ENCODE results near the gene FOSL1.

GRCh38 chr11:65851811-65852507 is 48.2 kb downstream of the FOSL1 start:
- TF ChIP-seq, protein P1, sequence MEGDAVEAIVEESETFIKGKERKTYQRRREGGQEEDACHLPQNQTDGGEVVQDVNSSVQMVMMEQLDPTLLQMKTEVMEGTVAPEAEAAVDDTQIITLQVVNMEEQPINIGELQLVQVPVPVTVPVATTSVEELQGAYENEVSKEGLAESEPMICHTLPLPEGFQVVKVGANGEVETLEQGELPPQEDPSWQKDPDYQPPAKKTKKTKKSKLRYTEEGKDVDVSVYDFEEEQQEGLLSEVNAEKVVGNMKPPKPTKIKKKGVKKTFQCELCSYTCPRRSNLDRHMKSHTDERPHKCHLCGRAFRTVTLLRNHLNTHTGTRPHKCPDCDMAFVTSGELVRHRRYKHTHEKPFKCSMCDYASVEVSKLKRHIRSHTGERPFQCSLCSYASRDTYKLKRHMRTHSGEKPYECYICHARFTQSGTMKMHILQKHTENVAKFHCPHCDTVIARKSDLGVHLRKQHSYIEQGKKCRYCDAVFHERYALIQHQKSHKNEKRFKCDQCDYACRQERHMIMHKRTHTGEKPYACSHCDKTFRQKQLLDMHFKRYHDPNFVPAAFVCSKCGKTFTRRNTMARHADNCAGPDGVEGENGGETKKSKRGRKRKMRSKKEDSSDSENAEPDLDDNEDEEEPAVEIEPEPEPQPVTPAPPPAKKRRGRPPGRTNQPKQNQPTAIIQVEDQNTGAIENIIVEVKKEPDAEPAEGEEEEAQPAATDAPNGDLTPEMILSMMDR (conservative IDR thresholded peaks at IDR 0.05 in 1 of 2, IDR thresholded peaks at IDR 0.05 in 1 of 2; ENCODE audit: low read depth in 1 of 2, low read length in 2 of 2): no peak
- no peak for TF ChIP-seq EZH2 (IDR thresholded peaks at IDR 0.05; ENCODE audit: low read length, missing control alignments)
